Body of pancreas (tissue), 4 donors: ENCODE results near the gene SCPEP1. TPM values are rescaled to one million over a fixed set of nuclear protein-coding genes. Genes with fewer than 3 reads are reported as not detected.

Experiments used
- ATAC-seq: fragments of 150-250 bp; one replicate; pipeline ENCODE4 v1.9.1; 2016
- DNase-seq, 4 donors: peaks; one replicate each; pipeline ENCODE4 v3.0.0-alpha.2; 2019
- H3K27ac ChIP-seq, 4 donors: fragments of 200-600 bp; sonication (generic); 1 replicate in 3 of 4; 2 replicates in 1 of 4; pipeline versions ENCODE4 v1.5.1 to v1.6.1; 2016 to 2019; ENCODE audit warnings: mild to moderate bottlenecking in 1 of 4, mixed read lengths in 1 of 4, moderate library complexity in 1 of 4
- H3K27me3 ChIP-seq, 2 donors: fragments of 200-600 bp; sonication (generic); one replicate each; pipeline ENCODE4 v1.6.0; 2016; ENCODE audit warnings: mild to moderate bottlenecking in 1 of 2
- H3K36me3 ChIP-seq, 2 donors: fragments of 200-600 bp; sonication (generic); replicated peaks in 1 of 2; 2 replicates each; pipeline ENCODE4 v1.5.1; 2016; ENCODE audit warnings: low read depth in 2 of 2; ENCODE audit not compliant: insufficient read depth in 1 of 2
- H3K4me1 ChIP-seq: fragments of 200-600 bp; sonication (generic); one replicate; pipeline ENCODE4 v1.6.0; 2016
- H3K4me3 ChIP-seq, 2 donors: fragments of 200-600 bp; sonication (generic); 1 replicate in 1 of 2; 2 replicates in 1 of 2; pipeline ENCODE4 v1.5.1; 2016 to 2019
- H3K9me3 ChIP-seq, 3 donors: fragments of 200-600 bp; sonication (generic); 1 replicate in 2 of 3; 2 replicates in 1 of 3; pipeline ENCODE4 v1.5.1; 2016
- POLR2A ChIP-seq, 3 donors: fragments of 450-650 bp; IDR thresholded peaks; one replicate each; pipeline ENCODE4 v1.6.1; 2016; ENCODE audit warnings: antibody characterized with exemption in 3 of 3, mild to moderate bottlenecking in 2 of 3
- WGBS, 2 donors: methylation state at CpG; one replicate each; pipeline ENCODE4 v1.1.5; 2017; 5-methylcytosine and 5-hydroxymethylcytosine counted together
- intact Hi-C: fragments of 100-400 bp; cut with DNase I; formaldehyde crosslinking; loops from one replicate; pipeline ENCODE4 v1.15.1; 2023
- total RNA-seq, 2 donors: library from RNA; depleted of rRNA; stranded (reverse); fragments of >200 nt; gene quantifications; one replicate each; pipeline ENCODE4 v1.1.0, GENCODE V29; 2016
- TF ChIP-seq, protein P1 (sequence below), 7 experiments: fragments of 450-650 bp in 4 of 7; fragments of 200-600 bp in 3 of 7; sonication (generic) in 3 of 7; IDR thresholded peaks; one replicate each; pipeline ENCODE4 v1.5.1; 2016 to 2019; ENCODE audit warnings: antibody characterized with exemption in 7 of 7

SCPEP1 gene
- total RNA-seq, 2 donors from 2014 or later = 27.0 to 57.7 TPM

DNA sequence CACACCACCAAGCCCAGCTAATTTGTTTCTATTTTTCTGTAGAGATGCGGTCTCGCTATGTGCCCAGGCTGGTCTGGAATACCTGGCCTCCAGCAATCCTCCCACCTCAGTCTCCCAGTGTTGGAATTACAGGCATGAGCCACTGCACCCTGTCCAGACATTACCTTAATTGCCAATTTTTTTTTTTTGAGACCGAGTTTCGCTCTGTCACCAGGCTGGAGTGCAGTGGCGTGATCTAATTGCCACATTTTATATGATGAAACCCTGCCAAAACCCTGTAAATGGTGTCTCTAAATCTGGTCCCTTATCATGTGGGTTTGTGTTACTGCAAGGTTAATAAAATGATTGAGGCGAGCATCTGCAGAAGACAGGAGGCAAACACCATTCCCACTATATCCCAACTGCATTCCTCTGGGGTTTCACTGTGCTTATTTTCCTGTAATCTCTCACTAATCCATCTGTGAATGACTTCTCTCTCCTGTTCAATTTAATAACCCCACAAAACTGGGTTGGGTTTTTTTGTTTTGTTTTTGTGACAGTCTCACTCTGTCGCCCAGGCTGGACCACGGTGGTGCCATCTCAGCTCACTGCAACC lies 44.7 kb upstream of the SCPEP1 start:
- DNase-seq (no peak), ATAC-seq (no peak)
- intact Hi-C loops = no loop called here
- Histone ChIP-seq H3K4me1 (no peaks in the 10 kb centered on the region), H3K9me3 (no peaks in the 10 kb centered on the region), H3K27ac (no peak overlapping the region), H3K27me3 (no peaks in the 10 kb centered on the region), H3K36me3 (peaks cover 0 to 5% of the 10 kb centered on the region in 2 donors), H3K4me3 (no peak overlapping the region)
- WGBS, 2 donors = 92 to 93% methylated on average over 8 of the region's 8 CpGs
- no peak for TF ChIP-seq POLR2A (IDR thresholded peaks at IDR 0.05)
- TF ChIP-seq, protein P1, sequence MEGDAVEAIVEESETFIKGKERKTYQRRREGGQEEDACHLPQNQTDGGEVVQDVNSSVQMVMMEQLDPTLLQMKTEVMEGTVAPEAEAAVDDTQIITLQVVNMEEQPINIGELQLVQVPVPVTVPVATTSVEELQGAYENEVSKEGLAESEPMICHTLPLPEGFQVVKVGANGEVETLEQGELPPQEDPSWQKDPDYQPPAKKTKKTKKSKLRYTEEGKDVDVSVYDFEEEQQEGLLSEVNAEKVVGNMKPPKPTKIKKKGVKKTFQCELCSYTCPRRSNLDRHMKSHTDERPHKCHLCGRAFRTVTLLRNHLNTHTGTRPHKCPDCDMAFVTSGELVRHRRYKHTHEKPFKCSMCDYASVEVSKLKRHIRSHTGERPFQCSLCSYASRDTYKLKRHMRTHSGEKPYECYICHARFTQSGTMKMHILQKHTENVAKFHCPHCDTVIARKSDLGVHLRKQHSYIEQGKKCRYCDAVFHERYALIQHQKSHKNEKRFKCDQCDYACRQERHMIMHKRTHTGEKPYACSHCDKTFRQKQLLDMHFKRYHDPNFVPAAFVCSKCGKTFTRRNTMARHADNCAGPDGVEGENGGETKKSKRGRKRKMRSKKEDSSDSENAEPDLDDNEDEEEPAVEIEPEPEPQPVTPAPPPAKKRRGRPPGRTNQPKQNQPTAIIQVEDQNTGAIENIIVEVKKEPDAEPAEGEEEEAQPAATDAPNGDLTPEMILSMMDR (IDR thresholded peaks at IDR 0.05) = no peak

DNA sequence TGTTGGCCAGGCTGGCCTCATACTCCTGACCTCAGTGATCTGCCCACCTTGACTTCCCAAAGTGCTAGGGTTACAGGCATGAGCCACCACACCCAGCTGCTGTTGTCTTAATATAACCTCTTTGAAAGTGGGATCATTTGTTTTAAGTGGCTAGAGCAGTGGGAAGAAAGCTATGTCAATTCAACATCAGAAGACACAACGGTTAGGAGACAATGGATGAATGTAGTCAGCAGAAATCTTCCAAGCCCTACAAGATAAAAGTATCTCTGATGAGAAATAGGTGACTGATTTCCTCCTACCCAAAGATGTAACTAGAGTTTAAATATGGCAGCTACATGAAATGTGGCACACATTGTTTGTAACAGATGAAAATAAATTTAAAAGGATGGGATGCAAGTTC lies 44.1 kb upstream of the SCPEP1 start:
- Histone ChIP-seq H3K4me1 (no peaks in the 10 kb centered on the region), H3K27ac (no peak overlapping the region), H3K4me3 (no peak overlapping the region), H3K9me3 (no peaks in the 10 kb centered on the region), H3K27me3 (no peaks in the 10 kb centered on the region), H3K36me3 (peaks cover 0 to 5% of the 10 kb centered on the region in 2 donors)
- intact Hi-C loops = no loop called here
- TF ChIP-seq, protein P1 (IDR thresholded peaks at IDR 0.05) = no peak
- no peak for TF ChIP-seq POLR2A (IDR thresholded peaks at IDR 0.05)
- no peak for DNase-seq
- WGBS, 2 donors = 100% methylated on average over 1 of the region's 1 CpG
- ATAC-seq = no peak

DNA sequence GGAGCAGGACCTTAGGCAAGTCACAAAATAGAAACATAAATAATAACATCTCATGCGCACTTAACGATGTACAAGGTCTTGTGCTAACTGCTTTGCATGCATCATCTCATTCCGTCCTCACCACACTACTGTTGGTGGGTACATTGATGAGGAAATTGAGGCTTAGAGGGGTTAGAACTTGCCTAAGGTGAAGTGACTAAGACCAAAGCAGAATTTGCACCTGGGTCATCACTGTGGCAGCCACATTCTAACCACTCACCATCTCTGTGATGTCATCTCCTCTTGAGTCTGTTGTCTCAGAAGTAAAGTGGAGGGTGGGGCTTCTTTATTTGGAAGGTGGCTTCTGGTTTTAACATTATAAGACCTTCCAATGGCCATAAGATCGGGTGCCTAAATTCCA lies 43.7 kb upstream of the SCPEP1 start:
- H3K27ac ChIP-seq = no peak overlapping the region
- no peak overlapping the region for H3K4me3 ChIP-seq
- intact Hi-C loops = no loop called here
- 94 to 97% methylated on average over 4 of the region's 4 CpGs for WGBS, 2 donors
- no peaks in the 10 kb centered on the region for H3K27me3 ChIP-seq
- no peak for ATAC-seq
- no peak for DNase-seq
- no peak for TF ChIP-seq POLR2A (IDR thresholded peaks at IDR 0.05)
- TF ChIP-seq, protein P1 (IDR thresholded peaks at IDR 0.05) = no peak
- H3K9me3 ChIP-seq = no peaks in the 10 kb centered on the region
- H3K4me1 ChIP-seq = no peaks in the 10 kb centered on the region
- peaks cover 0 to 5% of the 10 kb centered on the region in 2 donors for H3K36me3 ChIP-seq

DNA sequence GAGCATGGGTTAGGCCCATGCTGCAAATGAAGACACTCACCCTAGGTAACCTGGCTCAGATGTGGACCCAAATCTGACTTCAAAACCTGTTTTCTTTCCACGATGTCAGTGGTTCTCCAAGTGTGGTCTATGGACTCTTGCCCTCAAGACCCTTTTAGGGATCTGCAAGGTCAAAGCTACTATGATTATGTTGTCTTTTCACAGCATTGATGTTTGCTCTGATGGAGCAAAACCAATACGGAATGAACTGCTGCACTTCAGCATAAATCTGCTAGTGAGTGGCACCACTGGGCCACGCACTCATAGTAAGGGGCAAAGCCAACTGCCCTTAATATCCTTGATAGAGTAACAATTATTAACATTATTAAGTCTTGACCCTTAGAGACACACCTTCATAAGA lies 42.5 kb upstream of the SCPEP1 start:
- Histone ChIP-seq H3K36me3 (peaks cover 0 to 5% of the 10 kb centered on the region in 2 donors), H3K9me3 (no peaks in the 10 kb centered on the region), H3K4me1 (no peaks in the 10 kb centered on the region), H3K4me3 (no peak overlapping the region), H3K27ac (no peak overlapping the region), H3K27me3 (no peaks in the 10 kb centered on the region)
- WGBS, 2 donors = 91% methylated on average over 3 of the region's 3 CpGs
- ATAC-seq (no peak), DNase-seq (no peak)
- TF ChIP-seq, protein P1 (IDR thresholded peaks at IDR 0.05) = no peak
- no peak for TF ChIP-seq POLR2A (IDR thresholded peaks at IDR 0.05)
- intact Hi-C loops = loop anchor here (5.0 kb wide), 1 partner anchor 113 kb away; no protein-coding TSS in a partner anchor
